ENCODE measurements around the gene MYL6B. TPM values are rescaled to one million over a fixed set of nuclear protein-coding genes. Genes with fewer than 3 reads are reported as not detected.

Gene MYL6B
- polyA plus RNA-seq, 1 donor (not counting 4 experiments of a cell fraction or from before 2014, with no cell fraction given), result 44.9 TPM

- peaks cover 6% of the 10 kb centered on the region for H4K20me1 ChIP-seq (ENCODE audit: control insufficient read depth, extremely low read depth, insufficient read depth, low read length)
- peak overlapping the region; percentile 79 to 95 (median 93) for H3K4me3 ChIP-seq (ENCODE audit: control insufficient read depth in 2 of 3, extremely low read depth in 1 of 3, insufficient read depth in 2 of 3, low read depth in 1 of 3, low read length in 3 of 3)
- peak overlapping the region; percentile 63 for H2AFZ ChIP-seq (ENCODE audit: control insufficient read depth, low read length)
- TF ChIP-seq EZH2 (IDR thresholded peaks at IDR 0.05; ENCODE audit: low read length), result no peak
- H3K79me2 ChIP-seq (ENCODE audit: control insufficient read depth, insufficient read depth, low read length), result peaks cover 36% of the 10 kb centered on the region
- no peaks in the 10 kb centered on the region for H3K27me3 ChIP-seq (ENCODE audit: control insufficient read depth, extremely low read depth, insufficient read depth, low read length)
- dilution Hi-C loops (cut with MboI; ENCODE audit: extremely low pct_ligation_motif_present, low sequenced_read_pairs), result no loop called here
- H3K4me2 ChIP-seq (ENCODE audit: control insufficient read depth, extremely low read depth, insufficient read depth, low read depth, low read length), result peak overlapping the region; percentile 87
- peak overlapping the region; percentile 95 for H3K9ac ChIP-seq (ENCODE audit: control insufficient read depth, extremely low read depth, insufficient read depth, low read length)
- no peaks in the 10 kb centered on the region for H3K9me1 ChIP-seq (ENCODE audit: control insufficient read depth, extremely low read depth, insufficient read depth, low read length)
- DNase-seq (ENCODE audit: low read depth, low spot score) (no peak), FAIRE-seq (no peak)
- peaks cover 17 to 21% of the 10 kb centered on the region in 2 experiments for H3K36me3 ChIP-seq (ENCODE audit: control insufficient read depth in 2 of 2, extremely low read depth in 1 of 2, insufficient read depth in 2 of 2, low read length in 2 of 2)
- peaks cover 21% of the 10 kb centered on the region for H3K4me1 ChIP-seq (ENCODE audit: control insufficient read depth, extremely low read depth, insufficient read depth, low read length)
- no peak overlapping the region for H3K27ac ChIP-seq (ENCODE audit: control insufficient read depth, insufficient read depth, low read length)
- no peaks in the 10 kb centered on the region for H3K9me3 ChIP-seq (ENCODE audit: control insufficient read depth, low read depth, low read length)
These were observed 49.2 kb upstream of the MYL6B start for GRCh38 chr12:56103066-56103711.

GRCh38 chr12:56103823-56104108 lies 48.6 kb upstream of the MYL6B start:
- Histone ChIP-seq H3K9ac (ENCODE audit: control insufficient read depth, extremely low read depth, insufficient read depth, low read length) (peak overlapping the region; percentile 95), H3K4me3 (ENCODE audit: control insufficient read depth in 2 of 3, extremely low read depth in 1 of 3, insufficient read depth in 2 of 3, low read depth in 1 of 3, low read length in 3 of 3) (peak overlapping the region; percentile 79 to 95 (median 93)), H3K79me2 (ENCODE audit: control insufficient read depth, insufficient read depth, low read length) (peaks cover 37% of the 10 kb centered on the region), H3K9me1 (ENCODE audit: control insufficient read depth, extremely low read depth, insufficient read depth, low read length) (no peaks in the 10 kb centered on the region), H4K20me1 (ENCODE audit: control insufficient read depth, extremely low read depth, insufficient read depth, low read length) (peaks cover 6% of the 10 kb centered on the region), H2AFZ (ENCODE audit: control insufficient read depth, low read length) (peak overlapping the region; percentile 63), H3K4me1 (ENCODE audit: control insufficient read depth, extremely low read depth, insufficient read depth, low read length) (peaks cover 21% of the 10 kb centered on the region), H3K27me3 (ENCODE audit: control insufficient read depth, extremely low read depth, insufficient read depth, low read length) (no peaks in the 10 kb centered on the region), H3K36me3 (ENCODE audit: control insufficient read depth in 2 of 2, extremely low read depth in 1 of 2, insufficient read depth in 2 of 2, low read length in 2 of 2) (peaks cover 17 to 24% of the 10 kb centered on the region in 2 experiments), H3K4me2 (ENCODE audit: control insufficient read depth, extremely low read depth, insufficient read depth, low read depth, low read length) (peak overlapping the region; percentile 87), H3K27ac (ENCODE audit: control insufficient read depth, insufficient read depth, low read length) (peak overlapping the region; percentile 76), H3K9me3 (ENCODE audit: control insufficient read depth, low read depth, low read length) (no peaks in the 10 kb centered on the region)
- dilution Hi-C loops (cut with MboI; ENCODE audit: extremely low pct_ligation_motif_present, low sequenced_read_pairs), result no loop called here
- no peak for FAIRE-seq
- no peak for DNase-seq (ENCODE audit: low read depth, low spot score)
- TF ChIP-seq EZH2 (IDR thresholded peaks at IDR 0.05; ENCODE audit: low read length) (no peak), CTCF (optimal IDR thresholded peaks at IDR 0.05 in 1 of 3, IDR thresholded peaks at IDR 0.05 in 1 of 3, conservative IDR thresholded peaks at IDR 0.05 in 1 of 3; ENCODE audit: extremely low read depth in 1 of 3, insufficient read depth in 2 of 3, low read length in 3 of 3) (no peak)

Measured in keratinocyte (primary cell).